ENCODE data around the gene MT1G. TPM values are rescaled to one million over a fixed set of nuclear protein-coding genes. Genes with fewer than 3 reads are reported as not detected.
"Not testable (repeated sequence)": the region's sequence is repeated elsewhere in the genome, so short reads cannot be mapped to it uniquely, and the experiment has no call there.

MT1G gene
- total and polyA plus RNA-seq, 3 donors from 2014 or later = 2.1 to 14.7 (median 11.5) TPM

- Histone ChIP-seq H3K27ac (no peak overlapping the region), H3K36me3 (ENCODE audit: low read depth, missing control alignments) (no peaks in the 10 kb centered on the region), H3K4me1 (peaks cover 16% of the 10 kb centered on the region), H3K9me3 (no peaks in the 10 kb centered on the region), H3K4me3 (no peak overlapping the region), H3K27me3 (no peaks in the 10 kb centered on the region)
- WGBS, 2 donors = 89 to 93% methylated on average over 5 to 6 of the region's 6 CpGs
- TF ChIP-seq POLR2A (IDR thresholded peaks at IDR 0.05) = no peak
- TF ChIP-seq, protein P1, sequence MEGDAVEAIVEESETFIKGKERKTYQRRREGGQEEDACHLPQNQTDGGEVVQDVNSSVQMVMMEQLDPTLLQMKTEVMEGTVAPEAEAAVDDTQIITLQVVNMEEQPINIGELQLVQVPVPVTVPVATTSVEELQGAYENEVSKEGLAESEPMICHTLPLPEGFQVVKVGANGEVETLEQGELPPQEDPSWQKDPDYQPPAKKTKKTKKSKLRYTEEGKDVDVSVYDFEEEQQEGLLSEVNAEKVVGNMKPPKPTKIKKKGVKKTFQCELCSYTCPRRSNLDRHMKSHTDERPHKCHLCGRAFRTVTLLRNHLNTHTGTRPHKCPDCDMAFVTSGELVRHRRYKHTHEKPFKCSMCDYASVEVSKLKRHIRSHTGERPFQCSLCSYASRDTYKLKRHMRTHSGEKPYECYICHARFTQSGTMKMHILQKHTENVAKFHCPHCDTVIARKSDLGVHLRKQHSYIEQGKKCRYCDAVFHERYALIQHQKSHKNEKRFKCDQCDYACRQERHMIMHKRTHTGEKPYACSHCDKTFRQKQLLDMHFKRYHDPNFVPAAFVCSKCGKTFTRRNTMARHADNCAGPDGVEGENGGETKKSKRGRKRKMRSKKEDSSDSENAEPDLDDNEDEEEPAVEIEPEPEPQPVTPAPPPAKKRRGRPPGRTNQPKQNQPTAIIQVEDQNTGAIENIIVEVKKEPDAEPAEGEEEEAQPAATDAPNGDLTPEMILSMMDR (IDR thresholded peaks at IDR 0.05) = no peak
- no peak for DNase-seq
- intact Hi-C loops (cut with DNase I; ENCODE audit: low total_unique reads) = no loop called here
Measured at GRCh38 chr16:56679818-56680217, 12.0 kb upstream of the MT1G start.

DNA sequence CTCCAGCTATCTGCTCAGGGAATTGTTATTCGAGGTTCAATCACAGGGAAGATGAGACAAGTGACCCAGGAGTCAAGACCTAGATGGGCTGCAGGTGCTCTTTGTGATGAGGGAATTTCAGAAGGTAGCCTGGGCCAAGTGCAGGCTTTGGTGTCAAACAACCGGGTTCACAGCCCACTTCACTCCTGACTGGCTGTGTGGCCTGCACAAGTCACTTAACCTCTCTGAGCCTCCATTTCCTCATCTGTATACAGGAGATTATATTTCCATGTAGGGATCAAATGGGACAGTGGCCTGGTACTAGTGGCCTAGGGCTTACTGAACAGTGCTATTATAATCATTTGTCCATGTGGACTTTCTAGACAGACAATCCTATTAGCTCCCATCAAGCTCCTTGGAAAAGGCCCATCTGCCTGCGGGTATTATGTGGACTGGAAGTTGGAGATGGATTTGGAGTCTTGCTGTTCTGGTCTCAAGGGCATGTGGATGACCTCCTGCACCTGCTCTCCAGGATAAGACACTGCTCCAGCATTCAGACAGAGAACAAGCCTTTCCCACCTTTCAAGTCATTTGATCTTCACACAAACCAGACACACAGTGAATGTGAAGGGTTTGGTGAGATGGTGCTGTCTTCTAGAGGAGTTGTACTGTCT lies 11.3 kb upstream of the MT1G start:
- DNase-seq = no peak
- no peak overlapping the region for H3K4me3 ChIP-seq
- H3K27ac ChIP-seq = no peak overlapping the region
- intact Hi-C loops (cut with DNase I; ENCODE audit: low total_unique reads) = no loop called here
- TF ChIP-seq, protein P1 (IDR thresholded peaks at IDR 0.05) = no peak
- TF ChIP-seq POLR2A (IDR thresholded peaks at IDR 0.05) = no peak
- H3K4me1 ChIP-seq = peaks cover 16% of the 10 kb centered on the region
- WGBS, 2 donors = 88 to 94% methylated on average over 3 of the region's 3 CpGs
- no peaks in the 10 kb centered on the region for H3K36me3 ChIP-seq (ENCODE audit: low read depth, missing control alignments)
- no peaks in the 10 kb centered on the region for H3K9me3 ChIP-seq
- H3K27me3 ChIP-seq = no peaks in the 10 kb centered on the region

GRCh38 chr16:56677474-56677873 lies 9.6 kb upstream of the MT1G start:
- Histone ChIP-seq H3K27me3 (no peaks in the 10 kb centered on the region), H3K4me3 (no peak overlapping the region), H3K4me1 (peaks cover 8% of the 10 kb centered on the region), H3K9me3 (no peaks in the 10 kb centered on the region), H3K27ac (no peak overlapping the region), H3K36me3 (ENCODE audit: low read depth, missing control alignments) (no peaks in the 10 kb centered on the region)
- TF ChIP-seq POLR2A (IDR thresholded peaks at IDR 0.05) = no peak
- intact Hi-C loops (cut with DNase I; ENCODE audit: low total_unique reads) = no loop called here
- 84 to 90% methylated on average over 2 to 3 of the region's 3 CpGs for WGBS, 2 donors
- DNase-seq = no peak

- no peaks in the 10 kb centered on the region for H3K27me3 ChIP-seq
- no peaks in the 10 kb centered on the region for H3K9me3 ChIP-seq
- no peaks in the 10 kb centered on the region for H3K36me3 ChIP-seq (ENCODE audit: low read depth, missing control alignments)
- TF ChIP-seq POLR2A (IDR thresholded peaks at IDR 0.05) = no peak
- TF ChIP-seq, protein P1 (IDR thresholded peaks at IDR 0.05) = no peak
- WGBS, 2 donors = 15 to 32% methylated on average over 19 to 32 of the region's 32 CpGs
- intact Hi-C loops (cut with DNase I; ENCODE audit: low total_unique reads) = no loop called here
- no peak overlapping the region for H3K27ac ChIP-seq
- H3K4me1 ChIP-seq = no peaks in the 10 kb centered on the region
- no peak for DNase-seq
- peak overlapping the region in 1 of 2 donors; percentile 39 for H3K4me3 ChIP-seq
Measured at GRCh38 chr16:56675685-56676210, 7.9 kb upstream of the MT1G start.

GRCh38 chr16:56674570-56674969 lies 6.7 kb upstream of the MT1G start:
- intact Hi-C loops (cut with DNase I; ENCODE audit: low total_unique reads); DNase-seq; H3K4me1 ChIP-seq; H3K27ac ChIP-seq; H3K36me3 ChIP-seq (ENCODE audit: low read depth, missing control alignments); H3K9me3 ChIP-seq; H3K27me3 ChIP-seq; H3K4me3 ChIP-seq: not testable (repeated sequence)
- WGBS, 2 donors = 78 to 80% methylated on average over 6 of the region's 6 CpGs

- intact Hi-C loops (cut with DNase I; ENCODE audit: low total_unique reads) = no loop called here
- no peak for DNase-seq
- no peak overlapping the region for H3K4me3 ChIP-seq
- H3K4me1 ChIP-seq = no peaks in the 10 kb centered on the region
- no peaks in the 10 kb centered on the region for H3K9me3 ChIP-seq
- no peak for TF ChIP-seq POLR2A (IDR thresholded peaks at IDR 0.05)
- TF ChIP-seq, protein P1 (IDR thresholded peaks at IDR 0.05) = peak in 2 of 3 experiments; percentile 31 to 48
- H3K27ac ChIP-seq = no peak overlapping the region
- no peaks in the 10 kb centered on the region for H3K36me3 ChIP-seq (ENCODE audit: low read depth, missing control alignments)
- 61 to 64% methylated on average over 12 of the region's 12 CpGs for WGBS, 2 donors
- no peaks in the 10 kb centered on the region for H3K27me3 ChIP-seq
Measured at GRCh38 chr16:56673921-56674320, 6.1 kb upstream of the MT1G start.

Data from testis (tissue), 3 donors.